ENCODE data around the gene LUZP4.

DNA sequence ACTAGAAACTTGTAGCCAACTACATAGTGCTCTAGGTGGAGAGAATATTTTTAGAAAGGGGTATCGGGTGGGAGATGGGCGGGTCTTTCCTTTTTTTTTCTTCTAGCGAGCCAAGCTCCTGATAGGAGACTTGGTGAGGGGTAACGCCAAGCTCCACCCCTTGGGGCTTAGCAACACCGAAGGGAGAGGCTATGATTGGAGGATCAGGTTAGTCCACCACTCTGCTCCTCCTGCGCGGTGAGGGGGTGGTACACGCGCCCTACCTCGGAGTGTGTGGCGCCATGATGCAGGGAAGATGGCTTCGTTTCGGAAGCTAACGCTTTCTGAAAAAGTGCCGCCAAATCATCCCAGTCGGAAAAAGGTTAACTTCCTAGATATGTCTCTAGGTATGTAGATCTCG, at the start of gene LUZP4:
- TF ChIP-seq CTCF (IDR thresholded peaks at IDR 0.05), result no peak
- TF ChIP-seq POLR2A (IDR thresholded peaks at IDR 0.05), result no peak
